ENCODE measurements around the gene CTSZ. TPM values are rescaled to one million over a fixed set of nuclear protein-coding genes. Genes with fewer than 3 reads are reported as not detected.

CTSZ gene
- total RNA-seq, 1 donor from 2014 or later, result 109 TPM

DNA sequence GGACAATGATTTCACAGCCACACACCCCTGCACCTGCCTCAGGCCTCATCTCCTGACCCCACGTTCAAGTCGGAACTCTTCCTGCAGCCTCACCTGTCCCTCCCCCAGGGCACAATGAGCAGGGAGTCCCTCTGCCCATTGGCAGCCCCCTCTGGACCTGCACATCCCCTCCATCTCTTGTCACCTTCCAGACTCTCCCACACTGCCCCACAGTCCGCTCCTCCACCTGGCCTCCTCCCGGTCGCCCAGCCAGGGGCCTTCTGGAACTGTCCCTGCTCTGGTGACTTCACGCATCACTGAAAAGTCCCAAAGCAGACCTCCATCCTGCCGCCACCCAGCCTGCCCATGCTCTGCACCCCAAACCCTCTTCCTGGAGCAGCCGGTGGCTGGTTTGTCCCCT, 4.7 kb downstream of the CTSZ start:
- no peak overlapping the region for H3K4me3 ChIP-seq (ENCODE audit: low read depth, low read length)
- no peaks in the 10 kb centered on the region for H3K27me3 ChIP-seq (ENCODE audit: control insufficient read depth, insufficient read depth, low read length)
- no peak for DNase-seq (ENCODE audit: low read depth)
- H3K36me3 ChIP-seq (ENCODE audit: control insufficient read depth, insufficient read depth, low read length), result peaks cover 1% of the 10 kb centered on the region
- no peak for TF ChIP-seq CTCF (IDR thresholded peaks at IDR 0.05; ENCODE audit: insufficient read depth, low read length, poor library complexity, severe bottlenecking)

- peaks cover 1% of the 10 kb centered on the region for H3K36me3 ChIP-seq (ENCODE audit: control insufficient read depth, insufficient read depth, low read length)
These were observed 5.4 kb downstream of the CTSZ start for GRCh38 chr20:59001449-59002171.

DNA sequence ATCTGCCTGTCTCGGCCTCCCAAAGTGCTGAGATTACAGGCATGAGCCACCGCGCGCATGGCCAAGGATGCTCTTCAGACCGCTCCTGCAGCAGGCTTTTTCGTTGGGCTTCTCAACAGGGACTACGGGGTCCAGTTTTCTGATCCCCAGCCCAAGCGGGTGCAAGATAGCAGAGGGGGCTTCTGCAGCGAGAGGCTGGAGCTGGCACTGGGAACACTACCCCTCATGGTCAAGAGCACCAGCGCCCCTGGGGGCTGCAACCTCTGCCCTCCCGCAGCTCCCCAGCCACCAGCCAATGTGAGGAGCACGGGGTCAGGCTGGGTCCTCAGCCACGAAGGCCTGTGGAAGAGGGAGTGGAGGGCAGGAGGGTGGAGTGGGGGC, 6.0 kb downstream of the CTSZ start:
- Histone ChIP-seq H3K36me3 (ENCODE audit: control insufficient read depth, insufficient read depth, low read length) (peaks cover 3% of the 10 kb centered on the region), H3K4me3 (ENCODE audit: low read depth, low read length) (no peak overlapping the region), H3K27me3 (ENCODE audit: control insufficient read depth, insufficient read depth, low read length) (no peaks in the 10 kb centered on the region)
- no peak for DNase-seq (ENCODE audit: low read depth)
- no peak for TF ChIP-seq CTCF (IDR thresholded peaks at IDR 0.05; ENCODE audit: insufficient read depth, low read length, poor library complexity, severe bottlenecking)

More at GRCh38 chr20:59001449-59002171, 5.4 kb downstream of the CTSZ start:
- Histone ChIP-seq H3K27me3 (ENCODE audit: control insufficient read depth, insufficient read depth, low read length) (no peaks in the 10 kb centered on the region), H3K4me3 (ENCODE audit: low read depth, low read length) (no peak overlapping the region)
- TF ChIP-seq CTCF (IDR thresholded peaks at IDR 0.05; ENCODE audit: insufficient read depth, low read length, poor library complexity, severe bottlenecking), result no peak
- no peak for DNase-seq (ENCODE audit: low read depth)

DNA sequence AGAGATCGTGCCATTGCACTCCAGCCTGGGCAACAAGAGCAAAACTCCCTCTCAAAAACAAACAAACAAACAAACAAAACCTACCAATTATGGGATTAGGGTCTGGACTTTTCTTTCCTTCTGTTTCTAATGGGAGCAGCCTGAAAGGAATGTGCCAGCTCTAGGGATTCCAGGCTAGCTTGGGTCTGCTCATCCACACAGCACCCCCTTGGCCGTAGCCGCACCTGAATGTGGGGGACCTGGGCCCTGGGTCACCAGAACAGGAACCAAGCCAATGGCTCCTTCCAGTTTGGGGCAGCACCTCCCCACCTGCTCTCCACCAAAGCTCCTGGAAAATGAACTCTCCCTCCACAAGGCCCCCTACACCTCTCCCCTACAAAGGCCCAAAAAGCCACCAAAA, 6.7 kb downstream of the CTSZ start:
- Histone ChIP-seq H3K27me3 (ENCODE audit: control insufficient read depth, insufficient read depth, low read length) (no peaks in the 10 kb centered on the region), H3K4me3 (ENCODE audit: low read depth, low read length) (no peak overlapping the region), H3K36me3 (ENCODE audit: control insufficient read depth, insufficient read depth, low read length) (peaks cover 3% of the 10 kb centered on the region)
- TF ChIP-seq CTCF (IDR thresholded peaks at IDR 0.05; ENCODE audit: insufficient read depth, low read length, poor library complexity, severe bottlenecking), result no peak
- no peak for DNase-seq (ENCODE audit: low read depth)

GRCh38 chr20:58998656-58999055, 8.4 kb downstream of the CTSZ start:
- Histone ChIP-seq H3K4me3 (ENCODE audit: low read depth, low read length) (no peak overlapping the region), H3K36me3 (ENCODE audit: control insufficient read depth, insufficient read depth, low read length) (peaks cover 3% of the 10 kb centered on the region)
- no peak for TF ChIP-seq CTCF (IDR thresholded peaks at IDR 0.05; ENCODE audit: insufficient read depth, low read length, poor library complexity, severe bottlenecking)

More at GRCh38 chr20:58998656-58999055, 8.4 kb downstream of the CTSZ start:
- DNase-seq (ENCODE audit: low read depth), result no peak
- H3K27me3 ChIP-seq (ENCODE audit: control insufficient read depth, insufficient read depth, low read length), result no peaks in the 10 kb centered on the region
